Heart left ventricle (tissue), 13 donors: ENCODE data around the gene TMEM176B.

Experiments
- POLR2A ChIP-seq, 2 donors: fragments of 450-650 bp; IDR thresholded peaks; one replicate each; pipeline ENCODE4 v1.6.1; 2017; ENCODE audit warnings: antibody characterized with exemption in 2 of 2, mild to moderate bottlenecking in 2 of 2, moderate library complexity in 2 of 2
- TF ChIP-seq, protein P1 (sequence below), 12 donors: fragments of 200-600 bp; sonication (generic) in 4 of 12; IDR thresholded peaks; one replicate each; pipeline versions ENCODE4 v1.5.0 to v1.8.0; 2018 to 2022; ENCODE audit warnings: antibody characterized with exemption in 12 of 12, mild to moderate bottlenecking in 5 of 12
- donor health status: ischemic (EF 13 %, LVEDD 7.1; RV severe dilation, severe dysfunction).
- donor health status: DM: no; HTN: yes; CAD: no.
- donor health status: DM: no; HTN: no; CAD: no.
- donor health status: ischemic (EF 25% LVEDD 6.9; RV normal size, moderate dysfunction).
- donor health status: ischemic (EF 25% LVEDD 5.7; RV mildly dilated, moderate dysfunction).
- donor health status: ischemic (EF 35%, LVEDD 5.7; RV mildly dilated, moderate dysfunction).
- donor health status: nonischemic (EF 11% LVEDD 7.7; RV severe dilation, severe dysfunction).
- donor health status: DM: yes; HTN: yes; CAD: no.
- donor health status: PGD.
- donor health status: ischemic (EF 29% LVEDD 5.4; RV normal size, mild dysfunction).
- donor health status: nonischemic (EF 23%, LVEDD 6.1; RV moderate dilation, normal function).

DNA sequence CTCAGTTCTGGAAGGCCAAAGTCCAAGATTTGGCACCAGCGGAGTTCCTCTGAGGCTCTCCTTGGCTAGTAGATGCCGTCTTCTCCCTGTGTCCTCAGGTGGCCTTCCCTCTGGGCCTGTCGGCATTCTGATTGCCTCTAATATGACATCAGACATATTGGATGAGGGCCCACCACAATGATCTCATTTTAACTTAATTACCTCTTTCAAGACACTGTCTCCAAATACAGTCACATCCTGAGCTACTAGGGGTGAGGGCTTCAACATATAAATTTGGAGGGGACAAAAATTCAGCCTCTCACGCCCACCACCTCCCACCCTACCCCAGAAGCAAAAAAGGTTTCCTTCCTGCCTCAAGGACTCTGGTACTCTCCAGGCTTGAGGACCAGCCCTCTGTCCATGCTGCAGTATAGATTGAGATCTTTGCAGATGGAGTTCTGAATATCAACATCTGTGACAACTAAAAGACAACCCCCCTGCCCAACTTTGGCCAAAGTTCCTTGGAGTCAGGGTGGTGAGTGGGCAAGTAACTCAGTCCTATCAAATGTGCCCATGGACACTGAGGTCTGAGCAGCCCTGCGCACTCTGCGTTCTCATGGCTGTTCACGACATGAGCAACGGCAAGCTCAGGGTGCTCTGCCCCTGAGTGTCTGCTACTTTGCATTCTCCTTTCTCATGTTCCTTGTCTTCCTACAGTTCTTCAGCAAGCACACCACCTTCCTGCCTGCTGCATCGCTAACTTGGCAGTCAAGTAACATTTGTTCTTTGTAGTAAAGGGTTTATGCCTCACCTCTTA lies 11.5 kb downstream of the TMEM176B start:
- TF ChIP-seq POLR2A (IDR thresholded peaks at IDR 0.05) = no peak
- TF ChIP-seq, protein P1, sequence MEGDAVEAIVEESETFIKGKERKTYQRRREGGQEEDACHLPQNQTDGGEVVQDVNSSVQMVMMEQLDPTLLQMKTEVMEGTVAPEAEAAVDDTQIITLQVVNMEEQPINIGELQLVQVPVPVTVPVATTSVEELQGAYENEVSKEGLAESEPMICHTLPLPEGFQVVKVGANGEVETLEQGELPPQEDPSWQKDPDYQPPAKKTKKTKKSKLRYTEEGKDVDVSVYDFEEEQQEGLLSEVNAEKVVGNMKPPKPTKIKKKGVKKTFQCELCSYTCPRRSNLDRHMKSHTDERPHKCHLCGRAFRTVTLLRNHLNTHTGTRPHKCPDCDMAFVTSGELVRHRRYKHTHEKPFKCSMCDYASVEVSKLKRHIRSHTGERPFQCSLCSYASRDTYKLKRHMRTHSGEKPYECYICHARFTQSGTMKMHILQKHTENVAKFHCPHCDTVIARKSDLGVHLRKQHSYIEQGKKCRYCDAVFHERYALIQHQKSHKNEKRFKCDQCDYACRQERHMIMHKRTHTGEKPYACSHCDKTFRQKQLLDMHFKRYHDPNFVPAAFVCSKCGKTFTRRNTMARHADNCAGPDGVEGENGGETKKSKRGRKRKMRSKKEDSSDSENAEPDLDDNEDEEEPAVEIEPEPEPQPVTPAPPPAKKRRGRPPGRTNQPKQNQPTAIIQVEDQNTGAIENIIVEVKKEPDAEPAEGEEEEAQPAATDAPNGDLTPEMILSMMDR (IDR thresholded peaks at IDR 0.05) = no peak
